GM12878 (cell line): ENCODE measurements around the gene CELA3B. TPM values are rescaled to one million over a fixed set of nuclear protein-coding genes. Genes with fewer than 3 reads are reported as not detected.
"Not testable (repeated sequence)": the region's sequence is repeated elsewhere in the genome, so short reads cannot be mapped to it uniquely, and the experiment has no call there.

Experiments used
- ATAC-seq: fragments of 200-7000 bp; cut with Tn5 transposase; 3 replicates; pipeline ENCODE4 v1.9.1; 2020; ENCODE audit warnings: mild to moderate bottlenecking, moderate library complexity
- BruUV-seq: library from RNA; stranded (reverse); fragments of 400-500 nt; replicated peaks from 2 replicates; lab custom pipeline; 2021; lab: Mats Ljungman, UMichigan
- CTCF ChIA-PET: fragments of 300-600 bp; sonication (Branson Sonifier 250); formaldehyde crosslinking; extraction: SDS; loops from one replicate; lab custom pipeline; 2021; ENCODE audit warnings: inconsistent platforms; lab: Yijun Ruan, JAX
- POLR2A ChIA-PET: fragments of 350-600 bp; formaldehyde crosslinking; extraction: SDS; loops from one replicate; lab custom pipeline; 2021; ENCODE audit warnings: inconsistent platforms; lab: Charles Lee
- RAD21 ChIA-PET: fragments of 300-600 bp; sonication (Branson Sonifier 250); formaldehyde crosslinking; loops from one replicate; lab custom pipeline; 2023; ENCODE audit warnings: antibody characterized with exemption; ENCODE audit not compliant: unreplicated experiment; lab: Charles Lee
- SMC1A ChIA-PET: fragments of 300-600 bp; sonication (Branson Sonifier 250); formaldehyde crosslinking; loops from one replicate; lab custom pipeline; 2023; ENCODE audit not compliant: unreplicated experiment, uncharacterized antibody; lab: Charles Lee
- DNase-seq: peaks from one replicate; pipeline ENCODE4 v3.0.0-alpha.2; 2011; ENCODE audit warnings: low read depth, low spot score
- FAIRE-seq: peaks from 3 replicates; lab custom pipeline; 2011; peaks lifted over from hg19 to GRCh38; lab: Jason Lieb, UNC
- H2AFZ ChIP-seq: 2 replicates; pipeline ENCODE4 v1.6.0; 2011; ENCODE audit warnings: low read depth, low read length, control low read depth; ENCODE audit not compliant: control insufficient read depth
- H3K27ac ChIP-seq: 2 replicates; pipeline ENCODE4 v1.5.1; 2011; ENCODE audit warnings: control low read depth; ENCODE audit not compliant: control insufficient read depth, insufficient read depth
- H3K27me3 ChIP-seq, 2 experiments: replicated peaks in 1 of 2; 2 replicates each; pipeline versions ENCODE4 v1.6.0 to v1.6.1; 2011; ENCODE audit warnings: low read length in 1 of 2; ENCODE audit not compliant: control insufficient read depth in 2 of 2, insufficient read depth in 2 of 2
- H3K36me3 ChIP-seq, 2 experiments: 2 replicates each; pipeline ENCODE4 v1.5.1; 2011; ENCODE audit warnings: low read length in 1 of 2; ENCODE audit not compliant: control insufficient read depth in 2 of 2, insufficient read depth in 2 of 2
- H3K4me1 ChIP-seq: 2 replicates; pipeline ENCODE4 v1.6.1; 2011; ENCODE audit warnings: mild to moderate bottlenecking, low read length, moderate library complexity, mixed read lengths; ENCODE audit not compliant: control insufficient read depth, insufficient read depth
- H3K4me2 ChIP-seq: 2 replicates; pipeline ENCODE4 v1.6.0; 2011; ENCODE audit warnings: control low read depth; ENCODE audit not compliant: control insufficient read depth, insufficient read depth
- H3K4me3 ChIP-seq: fragments of 200-600 bp; sonication (generic); 2 replicates; pipeline ENCODE4 v1.5.1; 2016
- H3K79me2 ChIP-seq: 2 replicates; pipeline ENCODE4 v1.6.0; 2011; ENCODE audit warnings: low read length; ENCODE audit not compliant: control insufficient read depth, insufficient read depth
- H3K9ac ChIP-seq: 2 replicates; pipeline ENCODE4 v1.8.0; 2011; ENCODE audit warnings: low read length, control low read depth, mixed read lengths; ENCODE audit not compliant: control insufficient read depth, insufficient read depth
- H3K9me3 ChIP-seq: replicated peaks from 3 replicates; pipeline ENCODE4 v1.5.1; 2011; ENCODE audit warnings: mild to moderate bottlenecking, low read length; ENCODE audit not compliant: control insufficient read depth, insufficient read depth
- H4K20me1 ChIP-seq: 2 replicates; pipeline ENCODE4 v1.6.0; 2011; ENCODE audit not compliant: control insufficient read depth, insufficient read depth
- WGBS: methylation state at CpG from one replicate; pipeline ENCODE4 v1.1.6; 2016; ENCODE audit warnings: low lambda C conversion rate; ENCODE audit not compliant: insufficient replicate concordance, insufficient coverage; ENCODE audit errors: missing lambda C conversion rate; 5-methylcytosine and 5-hydroxymethylcytosine counted together
- in situ Hi-C: fragments of 300-500 bp; cut with MboI; formaldehyde crosslinking; loops from 9 replicates; pipeline ENCODE4 v1.14.3; 2018; ENCODE audit warnings: mixed read lengths
- intact Hi-C: fragments of 100-400 bp; cut with micrococcal nuclease; formaldehyde crosslinking; loops from one replicate; pipeline ENCODE4 v1.14.2; 2022; ENCODE audit not compliant: unreplicated experiment
- polyA plus RNA-seq, 11 experiments: library from polyadenylated mRNA; depleted of rRNA in 4 of 11; unstranded in 6 of 11; stranded (reverse) in 5 of 11; fragments of >200 nt; fragmentation: Nextera tagmentation in 4 of 11; fragmentation: Illumina TruSeq in 1 of 11; extraction: Ambion mirVana in 4 of 11; extraction: Trizol in 1 of 11; gene quantifications; 1 replicate in 1 of 11; 2 replicates in 10 of 11; pipeline versions ENCODE4 v1.2.1 to v1.2.3, GENCODE V29; 2011 to 2016; ENCODE audit warnings: inconsistent platforms in 2 of 11, missing spikeins in 2 of 11, low read depth in 1 of 11
- total RNA-seq, 4 experiments: library from RNA; depleted of rRNA in 3 of 4; stranded (reverse); fragments of >200 nt in 3 of 4; fragmentation: Illumina TruSeq in 1 of 4; extraction: Trizol in 1 of 4; gene quantifications; 2 replicates each; pipeline versions ENCODE4 v1.2.1 to v1.2.3, GENCODE V29; 2013 to 2021

The CELA3B gene
- total and polyA plus RNA-seq, 10 of the 15 experiments (the other 5 are each of a cell fraction or from before 2014, with no cell fraction given) = 4.1 TPM; not detected in 9

DNA sequence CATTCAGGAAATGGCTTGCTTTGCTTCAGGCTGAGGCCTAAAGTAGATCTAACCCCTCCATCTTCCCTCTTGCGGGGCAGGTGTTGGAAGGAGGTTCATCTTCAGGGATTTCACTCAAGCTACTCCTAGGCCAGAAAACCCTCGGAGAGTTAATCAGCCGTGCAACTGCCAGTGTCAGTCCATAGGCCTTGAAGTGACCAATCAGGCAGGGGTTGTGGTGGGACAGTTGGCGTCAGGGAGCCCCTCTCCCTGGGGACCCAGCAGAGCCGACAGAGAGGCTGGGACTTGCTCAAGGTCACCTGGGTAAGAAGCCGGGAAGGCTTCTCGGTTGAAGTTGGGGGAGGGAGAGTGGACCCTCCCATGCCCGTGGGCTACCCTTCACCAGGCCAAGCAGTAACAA, 2.9 kb upstream of the CELA3B start:
- H3K36me3 ChIP-seq, H4K20me1 ChIP-seq, H2AFZ ChIP-seq, SMC1A ChIA-PET, FAIRE-seq, RAD21 ChIA-PET, H3K4me3 ChIP-seq, H3K27me3 ChIP-seq, intact Hi-C loops, H3K9me3 ChIP-seq, DNase-seq, H3K9ac ChIP-seq, POLR2A ChIA-PET, H3K27ac ChIP-seq, in situ Hi-C loops, CTCF ChIA-PET, H3K4me2 ChIP-seq, H3K79me2 ChIP-seq, H3K4me1 ChIP-seq, ATAC-seq, BruUV-seq: not testable (repeated sequence)
- WGBS = 48% methylated on average over 8 of the region's 8 CpGs

DNA sequence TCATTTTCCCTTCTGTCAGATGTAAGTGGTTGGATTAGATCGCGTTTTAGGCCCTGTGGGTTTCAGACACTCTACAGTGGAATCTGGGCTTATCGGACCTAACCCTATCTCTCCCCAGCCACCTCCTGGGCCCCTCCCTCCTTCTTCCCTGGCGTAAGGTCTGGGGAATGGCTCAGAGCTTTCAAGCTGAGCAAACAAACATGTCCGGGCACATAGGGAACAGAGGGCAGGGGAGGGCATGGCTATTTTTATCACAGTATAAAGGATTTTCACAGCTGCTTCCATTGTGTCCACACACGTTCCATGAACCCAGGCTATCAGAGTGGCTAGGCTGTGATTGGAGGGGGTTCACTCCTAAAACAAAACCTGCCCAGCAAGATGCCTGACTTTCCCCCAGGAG, 2.1 kb upstream of the CELA3B start:
- H3K4me2 ChIP-seq, DNase-seq, H3K27ac ChIP-seq, ATAC-seq, RAD21 ChIA-PET, CTCF ChIA-PET, H3K27me3 ChIP-seq, H3K79me2 ChIP-seq, POLR2A ChIA-PET, H4K20me1 ChIP-seq, H3K9ac ChIP-seq, H2AFZ ChIP-seq, in situ Hi-C loops, intact Hi-C loops, H3K9me3 ChIP-seq, BruUV-seq, SMC1A ChIA-PET, FAIRE-seq, H3K4me1 ChIP-seq, H3K4me3 ChIP-seq, H3K36me3 ChIP-seq: not testable (repeated sequence)
- 52% methylated on average over 5 of the region's 6 CpGs for WGBS

DNA sequence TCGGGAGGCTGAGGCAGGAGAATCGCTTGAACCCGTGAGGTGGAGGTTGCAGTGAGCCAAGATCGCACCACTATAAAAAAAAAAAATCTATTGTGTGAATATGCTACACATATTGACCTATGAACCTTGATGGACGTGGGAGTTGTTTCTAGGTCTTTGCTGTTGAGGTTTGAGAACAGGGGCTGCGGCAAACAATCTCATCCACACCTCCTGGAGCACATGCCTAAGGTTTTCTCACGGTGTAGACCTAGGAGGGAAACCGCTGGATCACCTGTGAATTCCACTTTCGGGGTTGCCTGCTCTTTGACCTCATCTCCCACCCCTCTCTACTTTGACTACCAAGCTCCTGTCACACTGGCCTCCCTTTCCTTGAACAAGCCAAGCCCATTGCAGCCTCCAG, 1.5 kb upstream of the CELA3B start:
- RAD21 ChIA-PET = not testable (repeated sequence)

DNA sequence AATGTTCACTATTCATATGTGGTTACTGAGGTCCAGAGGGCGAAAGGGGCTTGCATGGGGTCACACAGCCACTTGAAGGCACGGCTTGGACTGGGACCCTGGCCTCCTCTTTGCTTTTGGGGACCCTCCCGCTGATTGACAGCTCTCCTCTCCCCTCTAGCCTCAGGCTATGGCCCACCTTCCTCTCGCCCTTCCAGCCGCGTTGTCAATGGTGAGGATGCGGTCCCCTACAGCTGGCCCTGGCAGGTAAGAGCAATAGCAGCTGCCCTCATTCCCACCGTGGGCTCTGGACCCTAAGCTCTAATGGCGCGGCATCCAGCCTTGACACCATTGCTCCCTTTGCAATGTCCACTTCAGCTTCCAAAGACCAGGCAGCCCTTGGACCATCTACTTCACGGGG, 1.4 kb downstream of the CELA3B start:
- H3K79me2 ChIP-seq, H4K20me1 ChIP-seq, H3K36me3 ChIP-seq, H3K4me3 ChIP-seq, in situ Hi-C loops, POLR2A ChIA-PET, DNase-seq, H3K27me3 ChIP-seq, intact Hi-C loops, H3K27ac ChIP-seq, H2AFZ ChIP-seq, ATAC-seq, H3K9ac ChIP-seq, BruUV-seq, SMC1A ChIA-PET, H3K4me1 ChIP-seq, RAD21 ChIA-PET, H3K9me3 ChIP-seq, H3K4me2 ChIP-seq, FAIRE-seq: not testable (repeated sequence)
- CTCF ChIA-PET = interaction anchor here (0.6 to 0.9 kb wide), 2 partner anchors 45 to 115 kb away, joined by 3 read pairs; no protein-coding TSS in a partner anchor
- 33% methylated on average over 11 of the region's 11 CpGs for WGBS

More for the DNA sequence above, 1.5 kb upstream of the CELA3B start:
- H3K9ac ChIP-seq, CTCF ChIA-PET, H3K27ac ChIP-seq, H3K36me3 ChIP-seq, POLR2A ChIA-PET, in situ Hi-C loops, H3K79me2 ChIP-seq, H3K27me3 ChIP-seq, H3K4me2 ChIP-seq, H3K4me1 ChIP-seq, FAIRE-seq, H3K4me3 ChIP-seq, SMC1A ChIA-PET, intact Hi-C loops, H3K9me3 ChIP-seq, BruUV-seq, H2AFZ ChIP-seq, H4K20me1 ChIP-seq, ATAC-seq, DNase-seq: not testable (repeated sequence)
- WGBS = 45% methylated on average over 6 of the region's 9 CpGs
